SK-N-SH treated with all-trans-retinoic acid at 6 μM for 48 hours (cell line): ENCODE results near the gene CLEC4C.

Source experiments
- CSDC2 ChIP-seq: fragments of 250-450 bp; sonication (Bioruptor Pico); IDR thresholded peaks from 2 replicates; pipeline ENCODE4 v1.5.0; 2020; ENCODE audit warnings: mild to moderate bottlenecking, moderate library complexity
- ESRRG ChIP-seq: fragments of 250-450 bp; sonication (Bioruptor Pico); IDR thresholded peaks from 2 replicates; pipeline ENCODE4 v1.6.1; 2021; ENCODE audit warnings: mild to moderate bottlenecking
- RARB ChIP-seq: fragments of 250-450 bp; sonication (Bioruptor Pico); IDR thresholded peaks from 2 replicates; pipeline ENCODE4 v1.8.0; 2021; ENCODE audit warnings: mild to moderate bottlenecking, moderate library complexity
- TOX ChIP-seq: fragments of 250-450 bp; sonication (Bioruptor Pico); IDR thresholded peaks from 2 replicates; pipeline ENCODE4 v1.8.0; 2021; ENCODE audit warnings: mild to moderate bottlenecking, moderate library complexity, borderline replicate concordance
- ZFP3 ChIP-seq: fragments of 250-450 bp; sonication (Bioruptor Pico); IDR thresholded peaks from 2 replicates; pipeline ENCODE4 v1.5.0; 2020; ENCODE audit warnings: mild to moderate bottlenecking, moderate library complexity
- ZFP30 ChIP-seq: fragments of 450-650 bp; formaldehyde crosslinking; IDR thresholded peaks from 2 replicates; pipeline ENCODE4 v1.5.0; 2022; ENCODE audit warnings: mild to moderate bottlenecking, moderate library complexity
- ZNF565 ChIP-seq: fragments of 450-650 bp; formaldehyde crosslinking; conservative IDR thresholded peaks from 2 replicates; pipeline ENCODE4 v1.5.0; 2020; ENCODE audit warnings: low read depth, mild to moderate bottlenecking, moderate library complexity
- ZNF8 ChIP-seq: fragments of 450-650 bp; formaldehyde crosslinking; IDR thresholded peaks from 2 replicates; pipeline ENCODE4 v1.5.0; 2020; ENCODE audit warnings: mild to moderate bottlenecking, moderate library complexity
- TF ChIP-seq, protein P1 (sequence below): fragments of 250-450 bp; sonication (Bioruptor Pico); IDR thresholded peaks from 2 replicates; pipeline ENCODE4 v1.5.1; 2020; ENCODE audit warnings: low read depth, mild to moderate bottlenecking, moderate library complexity
- TF ChIP-seq, protein P2 (sequence below): fragments of 250-450 bp; sonication (Bioruptor Pico); IDR thresholded peaks from 2 replicates; pipeline ENCODE4 v1.8.0; 2021; ENCODE audit warnings: low read depth, mild to moderate bottlenecking, moderate library complexity, borderline replicate concordance
- TF ChIP-seq, protein P3 (sequence below): fragments of 250-450 bp; sonication (Bioruptor Pico); IDR thresholded peaks from 2 replicates; pipeline ENCODE4 v1.8.0; 2020; ENCODE audit warnings: mild to moderate bottlenecking, moderate library complexity, borderline replicate concordance

DNA sequence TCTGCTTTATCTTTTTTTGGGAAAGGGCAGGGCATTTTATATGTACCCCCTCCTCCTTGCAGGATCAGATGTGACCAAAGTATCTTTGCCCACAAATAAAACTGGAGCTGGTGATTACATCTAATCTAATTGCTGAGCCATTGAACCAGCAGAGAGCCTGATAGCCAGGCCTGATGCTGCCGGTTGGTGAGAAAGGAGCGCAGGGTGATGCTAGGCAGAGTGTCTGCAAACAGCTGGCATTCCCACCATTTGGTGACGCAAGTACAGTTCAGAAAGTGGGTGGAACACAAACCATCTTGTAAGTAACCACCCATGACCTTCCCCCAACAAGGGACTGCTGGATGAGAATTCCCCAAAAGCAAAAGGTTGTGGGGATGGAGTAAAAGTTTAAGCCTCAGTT lies 23.2 kb downstream of the CLEC4C start:
- TF ChIP-seq, protein P1, sequence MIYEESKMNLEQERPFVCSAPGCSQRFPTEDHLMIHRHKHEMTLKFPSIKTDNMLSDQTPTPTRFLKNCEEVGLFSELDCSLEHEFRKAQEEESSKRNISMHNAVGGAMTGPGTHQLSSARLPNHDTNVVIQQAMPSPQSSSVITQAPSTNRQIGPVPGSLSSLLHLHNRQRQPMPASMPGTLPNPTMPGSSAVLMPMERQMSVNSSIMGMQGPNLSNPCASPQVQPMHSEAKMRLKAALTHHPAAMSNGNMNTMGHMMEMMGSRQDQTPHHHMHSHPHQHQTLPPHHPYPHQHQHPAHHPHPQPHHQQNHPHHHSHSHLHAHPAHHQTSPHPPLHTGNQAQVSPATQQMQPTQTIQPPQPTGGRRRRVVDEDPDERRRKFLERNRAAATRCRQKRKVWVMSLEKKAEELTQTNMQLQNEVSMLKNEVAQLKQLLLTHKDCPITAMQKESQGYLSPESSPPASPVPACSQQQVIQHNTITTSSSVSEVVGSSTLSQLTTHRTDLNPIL (CRISPR knock-in tag): no peak
- TF ChIP-seq ZFP3 (CRISPR knock-in tag): no peak
- TF ChIP-seq ZNF8 (CRISPR knock-in tag): no peak
- TF ChIP-seq ESRRG: no peak
- TF ChIP-seq ZFP30 (CRISPR knock-in tag): no peak
- TF ChIP-seq, protein P2, sequence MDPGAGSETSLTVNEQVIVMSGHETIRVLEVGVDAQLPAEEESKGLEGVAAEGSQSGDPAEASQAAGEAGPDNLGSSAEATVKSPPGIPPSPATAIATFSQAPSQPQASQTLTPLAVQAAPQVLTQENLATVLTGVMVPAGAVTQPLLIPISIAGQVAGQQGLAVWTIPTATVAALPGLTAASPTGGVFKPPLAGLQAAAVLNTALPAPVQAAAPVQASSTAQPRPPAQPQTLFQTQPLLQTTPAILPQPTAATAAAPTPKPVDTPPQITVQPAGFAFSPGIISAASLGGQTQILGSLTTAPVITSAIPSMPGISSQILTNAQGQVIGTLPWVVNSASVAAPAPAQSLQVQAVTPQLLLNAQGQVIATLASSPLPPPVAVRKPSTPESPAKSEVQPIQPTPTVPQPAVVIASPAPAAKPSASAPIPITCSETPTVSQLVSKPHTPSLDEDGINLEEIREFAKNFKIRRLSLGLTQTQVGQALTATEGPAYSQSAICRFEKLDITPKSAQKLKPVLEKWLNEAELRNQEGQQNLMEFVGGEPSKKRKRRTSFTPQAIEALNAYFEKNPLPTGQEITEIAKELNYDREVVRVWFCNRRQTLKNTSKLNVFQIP (CRISPR knock-in tag): no peak
- TF ChIP-seq RARB: no peak
- TF ChIP-seq TOX (CRISPR knock-in tag): no peak
- TF ChIP-seq CSDC2 (CRISPR knock-in tag): no peak
- TF ChIP-seq, protein P3, sequence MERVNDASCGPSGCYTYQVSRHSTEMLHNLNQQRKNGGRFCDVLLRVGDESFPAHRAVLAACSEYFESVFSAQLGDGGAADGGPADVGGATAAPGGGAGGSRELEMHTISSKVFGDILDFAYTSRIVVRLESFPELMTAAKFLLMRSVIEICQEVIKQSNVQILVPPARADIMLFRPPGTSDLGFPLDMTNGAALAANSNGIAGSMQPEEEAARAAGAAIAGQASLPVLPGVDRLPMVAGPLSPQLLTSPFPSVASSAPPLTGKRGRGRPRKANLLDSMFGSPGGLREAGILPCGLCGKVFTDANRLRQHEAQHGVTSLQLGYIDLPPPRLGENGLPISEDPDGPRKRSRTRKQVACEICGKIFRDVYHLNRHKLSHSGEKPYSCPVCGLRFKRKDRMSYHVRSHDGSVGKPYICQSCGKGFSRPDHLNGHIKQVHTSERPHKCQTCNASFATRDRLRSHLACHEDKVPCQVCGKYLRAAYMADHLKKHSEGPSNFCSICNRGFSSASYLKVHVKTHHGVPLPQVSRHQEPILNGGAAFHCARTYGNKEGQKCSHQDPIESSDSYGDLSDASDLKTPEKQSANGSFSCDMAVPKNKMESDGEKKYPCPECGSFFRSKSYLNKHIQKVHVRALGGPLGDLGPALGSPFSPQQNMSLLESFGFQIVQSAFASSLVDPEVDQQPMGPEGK (CRISPR knock-in tag): no peak
- TF ChIP-seq ZNF565 (CRISPR knock-in tag): no peak
